Fibroblast of lung (primary cell): ENCODE data around the gene PAPLN.

Experiments used
- CTCF ChIP-seq, 2 donors: IDR thresholded peaks in 1 of 2; conservative IDR thresholded peaks in 1 of 2; 1 replicate in 1 of 2; 2 replicates in 1 of 2; pipeline ENCODE4 v1.5.1; 2011 to 2012; ENCODE audit warnings: low read length in 2 of 2, control low read depth in 1 of 2, inconsistent platforms in 1 of 2, low read depth in 1 of 2, mild to moderate bottlenecking in 1 of 2
- EZH2 ChIP-seq: IDR thresholded peaks from 2 replicates; pipeline ENCODE4 v1.5.1; 2012; ENCODE audit warnings: low read length, control low read depth, mild to moderate bottlenecking; ENCODE audit errors: missing control alignments

DNA sequence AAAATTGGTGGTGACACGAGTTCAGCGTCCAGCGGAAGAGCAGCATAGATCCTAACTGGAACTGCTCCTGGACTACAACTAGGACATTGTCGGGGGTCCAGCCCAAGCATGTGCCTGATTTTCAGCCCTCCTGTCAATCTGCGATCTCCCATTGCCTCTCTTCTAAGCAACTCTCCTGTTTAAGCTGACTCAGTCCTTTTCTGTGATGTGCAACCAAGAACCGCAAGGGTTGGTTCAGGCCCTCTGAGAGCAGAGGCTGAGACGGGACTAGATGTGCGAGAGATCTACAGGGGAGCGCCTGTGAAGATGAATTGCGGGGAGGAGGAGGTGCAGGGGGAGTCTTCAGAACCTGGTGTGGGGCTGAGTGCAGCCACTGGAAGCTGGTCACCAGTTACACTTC is 3.7 kb upstream of the PAPLN start:
- TF ChIP-seq CTCF (conservative IDR thresholded peaks at IDR 0.05 in 1 of 2, IDR thresholded peaks at IDR 0.05 in 1 of 2; ENCODE audit: low read depth in 1 of 2, low read length in 2 of 2) (no peak), EZH2 (no peak)
